OCI-LY3 (cell line): ENCODE data around the gene COPB2.

Experiments used
- H2AFZ ChIP-seq: fragments of 200-600, 300-600 bp; shearing (Covaris generic); 2 replicates; pipeline ENCODE4 v1.6.0; 2014; ENCODE audit warnings: antibody characterized with exemption, low read depth, low read length
- H3K27ac ChIP-seq: fragments of 200-600, 300-600 bp; sonication (generic); 2 replicates; pipeline ENCODE4 v1.5.1; 2014; ENCODE audit warnings: mild to moderate bottlenecking, low read length, moderate library complexity, mixed read lengths
- H3K27me3 ChIP-seq: fragments of 200-600, 300-600 bp; sonication (generic); 2 replicates; pipeline ENCODE4 v1.6.1; 2014; ENCODE audit warnings: low read depth, low read length, mixed read lengths
- H3K36me3 ChIP-seq: fragments of 200-600, 300-600 bp; sonication (generic); replicated peaks from 2 replicates; pipeline ENCODE3; 2014; ENCODE audit warnings: low read depth, low read length, mixed read lengths
- H3K4me1 ChIP-seq: fragments of 300-600, 200-600 bp; sonication (generic); 2 replicates; pipeline ENCODE4 v1.6.1; 2014; ENCODE audit warnings: low read length, mixed read lengths
- H3K4me2 ChIP-seq: fragments of 200-600, 300-600 bp; sonication (generic); 2 replicates; pipeline ENCODE4 v1.6.1; 2014; ENCODE audit warnings: low read length, mixed read lengths
- H3K4me3 ChIP-seq: fragments of 300-600, 200-600 bp; sonication (generic); 2 replicates; pipeline ENCODE4 v1.5.1; 2014; ENCODE audit warnings: antibody characterized with exemption, mild to moderate bottlenecking, low read length, moderate library complexity
- H3K79me2 ChIP-seq: fragments of 300-600, 200-600 bp; shearing (Covaris generic); 2 replicates; pipeline ENCODE4 v1.6.1; 2014; ENCODE audit warnings: mild to moderate bottlenecking, low read length, mixed read lengths
- H3K9ac ChIP-seq: fragments of 300-600, 200-600 bp; shearing (Covaris generic); 2 replicates; pipeline ENCODE4 v1.6.0; 2014; ENCODE audit warnings: mild to moderate bottlenecking, low read length, moderate library complexity
- H3K9me3 ChIP-seq: fragments of 200-600, 300-600 bp; shearing (Covaris generic); 2 replicates; pipeline ENCODE4 v1.6.1; 2014; ENCODE audit warnings: low read length, mixed read lengths; ENCODE audit not compliant: insufficient read depth
- H4K20me1 ChIP-seq: fragments of 200-600, 300-600 bp; sonication (generic); 2 replicates; pipeline ENCODE4 v1.6.1; 2016; ENCODE audit warnings: low read length, mixed read lengths; ENCODE audit not compliant: insufficient read depth
- CTCF ChIP-seq: fragments of 200-600, 300-600 bp; sonication (generic); IDR thresholded peaks from 2 replicates; pipeline ENCODE4 v1.5.1; 2014; ENCODE audit warnings: antibody characterized with exemption, low read length, low read depth
- EZH2phosphoT487 ChIP-seq: fragments of 200-600 bp; shearing (Covaris generic); IDR thresholded peaks from 2 replicates; pipeline ENCODE4 v1.6.1; 2018; ENCODE audit warnings: antibody characterized with exemption, mixed run types, low read depth

The COPB2 gene

GRCh38 chr3:139378587-139379241, 10.7 kb downstream of the COPB2 start:
- Histone ChIP-seq H4K20me1 (peaks cover 18% of the 10 kb centered on the region), H3K36me3 (peaks cover 60% of the 10 kb centered on the region), H3K27ac (no peak overlapping the region), H3K4me3 (no peak overlapping the region), H2AFZ (no peak overlapping the region), H3K27me3 (no peaks in the 10 kb centered on the region), H3K9ac (no peak overlapping the region), H3K79me2 (peaks cover 29% of the 10 kb centered on the region), H3K9me3 (no peaks in the 10 kb centered on the region), H3K4me2 (no peak overlapping the region), H3K4me1 (no peaks in the 10 kb centered on the region)
- TF ChIP-seq CTCF (no peak), EZH2phosphoT487 (no peak)

GRCh38 chr3:139377378-139377777, 12.1 kb downstream of the COPB2 start:
- no peaks in the 10 kb centered on the region for H3K9me3 ChIP-seq
- no peaks in the 10 kb centered on the region for H3K27me3 ChIP-seq
- no peak overlapping the region for H3K27ac ChIP-seq
- H4K20me1 ChIP-seq: peaks cover 13% of the 10 kb centered on the region
- no peak overlapping the region for H3K4me2 ChIP-seq
- H3K9ac ChIP-seq: no peak overlapping the region
- peaks cover 62% of the 10 kb centered on the region for H3K36me3 ChIP-seq
- peaks cover 21% of the 10 kb centered on the region for H3K79me2 ChIP-seq
- TF ChIP-seq CTCF (no peak), EZH2phosphoT487 (no peak)
- no peak overlapping the region for H2AFZ ChIP-seq
- no peak overlapping the region for H3K4me3 ChIP-seq
- no peaks in the 10 kb centered on the region for H3K4me1 ChIP-seq

GRCh38 chr3:139374099-139374498, 15.3 kb downstream of the COPB2 start:
- no peaks in the 10 kb centered on the region for H4K20me1 ChIP-seq
- no peaks in the 10 kb centered on the region; the same call in 1 of the 2 replicates for H3K79me2 ChIP-seq
- H3K9me3 ChIP-seq: no peaks in the 10 kb centered on the region
- peaks cover 73% of the 10 kb centered on the region for H3K36me3 ChIP-seq
- no peak overlapping the region for H3K9ac ChIP-seq
- H3K4me1 ChIP-seq: no peaks in the 10 kb centered on the region
- H3K4me2 ChIP-seq: no peak overlapping the region
- H2AFZ ChIP-seq: no peak overlapping the region
- no peak overlapping the region for H3K4me3 ChIP-seq
- TF ChIP-seq EZH2phosphoT487 (no peak), CTCF (no peak)
- H3K27ac ChIP-seq: no peak overlapping the region
- H3K27me3 ChIP-seq: no peaks in the 10 kb centered on the region

GRCh38 chr3:139364549-139364948, 24.9 kb downstream of the COPB2 start:
- H3K9me3 ChIP-seq: no peaks in the 10 kb centered on the region
- peaks cover 80% of the 10 kb centered on the region for H3K36me3 ChIP-seq
- H3K79me2 ChIP-seq: no peaks in the 10 kb centered on the region
- no peak overlapping the region for H3K9ac ChIP-seq
- no peaks in the 10 kb centered on the region for H3K4me1 ChIP-seq
- no peak overlapping the region for H3K27ac ChIP-seq
- no peak overlapping the region for H3K4me2 ChIP-seq
- TF ChIP-seq CTCF: no peak
- no peak overlapping the region for H3K4me3 ChIP-seq
- no peaks in the 10 kb centered on the region for H4K20me1 ChIP-seq
- H3K27me3 ChIP-seq: no peaks in the 10 kb centered on the region
- H2AFZ ChIP-seq: no peak overlapping the region
